Dermis lymphatic vessel endothelial cell (primary cell): ENCODE results near the gene CDH16. TPM values are rescaled to one million over a fixed set of nuclear protein-coding genes. Genes with fewer than 3 reads are reported as not detected.

Source experiments
- total RNA-seq: library from RNA; depleted of rRNA; stranded (reverse); fragments of >200 nt; gene quantifications from 2 replicates; pipeline ENCODE4 v1.2.1, GENCODE V29; 2014

Gene CDH16
- total RNA-seq = not detected in 2 replicates

GRCh38 chr16:66918803-66919568 lies at the start of gene CDH16:
Gene CDH16, minus strand, starts transcription at chr16:66918885. Its CDS starts 820 bp downstream, at chr16:66918065.

GRCh38 chr16:66961065-66961744 lies 42.5 kb upstream of the CDH16 start, which contains the start of gene CES3:
Gene CES3, plus strand, starts transcription at chr16:66961266. Its CDS starts 42 bp downstream, at chr16:66961308.

GRCh38 chr16:66935314-66936011 lies 16.8 kb upstream of the CDH16 start, which contains the start of gene CES2:
Gene CES2, plus strand, starts transcription at chr16:66935516. Its CDS starts 120 bp downstream, at chr16:66935636.

DNA sequence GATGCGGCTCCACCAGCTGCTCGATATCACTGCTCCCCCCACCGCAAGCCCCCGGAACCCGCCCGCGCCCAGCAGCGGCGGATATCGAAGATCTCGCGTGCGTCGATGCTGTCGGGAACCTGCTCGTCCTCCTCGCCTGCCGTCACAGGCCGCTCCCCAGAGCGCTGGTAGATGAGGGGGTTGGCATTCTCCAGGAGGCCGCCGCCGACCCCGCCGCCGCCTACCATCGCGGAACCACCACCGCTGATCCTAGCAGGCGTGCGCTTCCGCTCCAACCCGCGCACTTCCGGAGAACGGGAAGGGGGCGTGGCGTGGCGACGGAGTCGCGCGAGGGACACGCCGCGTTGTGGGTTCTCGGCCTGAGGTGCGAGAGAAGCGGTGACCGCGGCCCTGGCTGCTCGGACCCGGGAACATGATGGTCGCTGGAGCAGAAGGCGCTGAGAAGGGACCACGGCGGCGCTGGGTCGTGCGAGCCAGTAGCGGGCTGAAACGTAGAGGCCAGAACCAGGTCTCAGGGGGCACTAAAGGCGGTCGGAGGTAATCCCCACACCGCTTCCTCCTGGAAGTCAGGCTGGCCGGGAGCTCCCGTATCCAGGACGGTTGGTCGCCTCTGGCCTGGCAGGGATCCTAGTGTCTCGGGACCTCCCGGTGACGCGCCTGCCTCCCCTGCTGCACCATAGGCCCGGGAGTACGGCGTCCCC lies 15.6 kb upstream of the CDH16 start, which contains the start of gene CIAO2B:
CIAO2B (minus strand) TSS at position 265 of the 701 bp plus-strand sequence; CDS start at position 227, 38 bp downstream.

DNA sequence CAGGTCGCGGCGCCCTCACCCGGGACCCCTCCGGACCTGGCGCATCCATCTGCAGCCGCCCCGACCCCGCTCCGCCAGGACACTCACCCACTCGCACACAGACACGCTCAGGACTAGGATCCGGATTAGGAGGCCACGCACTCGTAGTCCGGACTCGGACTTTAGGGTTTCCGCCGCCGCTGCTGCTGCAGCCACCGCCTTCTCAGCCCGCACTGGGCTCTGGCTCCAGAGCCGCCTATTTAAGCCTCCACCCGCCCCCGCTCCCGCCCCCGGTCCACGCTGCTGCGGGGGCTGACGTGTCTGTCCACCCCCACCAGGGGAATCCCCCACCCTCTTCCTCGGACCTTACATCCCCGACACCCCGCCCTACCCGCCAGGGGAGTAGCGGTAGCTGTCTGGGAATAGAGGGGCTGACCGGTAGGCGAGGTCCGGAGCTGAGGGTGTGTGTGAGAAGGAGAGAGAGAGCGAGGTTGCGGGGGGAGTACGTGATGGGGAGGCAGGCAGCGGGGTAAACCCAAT lies 6.7 kb upstream of the CDH16 start, which contains the start of gene RRAD:
RRAD (minus strand) TSS at position 214 of the 519 bp plus-strand sequence. CDS start 356 bp downstream, outside the sequence.

DNA sequence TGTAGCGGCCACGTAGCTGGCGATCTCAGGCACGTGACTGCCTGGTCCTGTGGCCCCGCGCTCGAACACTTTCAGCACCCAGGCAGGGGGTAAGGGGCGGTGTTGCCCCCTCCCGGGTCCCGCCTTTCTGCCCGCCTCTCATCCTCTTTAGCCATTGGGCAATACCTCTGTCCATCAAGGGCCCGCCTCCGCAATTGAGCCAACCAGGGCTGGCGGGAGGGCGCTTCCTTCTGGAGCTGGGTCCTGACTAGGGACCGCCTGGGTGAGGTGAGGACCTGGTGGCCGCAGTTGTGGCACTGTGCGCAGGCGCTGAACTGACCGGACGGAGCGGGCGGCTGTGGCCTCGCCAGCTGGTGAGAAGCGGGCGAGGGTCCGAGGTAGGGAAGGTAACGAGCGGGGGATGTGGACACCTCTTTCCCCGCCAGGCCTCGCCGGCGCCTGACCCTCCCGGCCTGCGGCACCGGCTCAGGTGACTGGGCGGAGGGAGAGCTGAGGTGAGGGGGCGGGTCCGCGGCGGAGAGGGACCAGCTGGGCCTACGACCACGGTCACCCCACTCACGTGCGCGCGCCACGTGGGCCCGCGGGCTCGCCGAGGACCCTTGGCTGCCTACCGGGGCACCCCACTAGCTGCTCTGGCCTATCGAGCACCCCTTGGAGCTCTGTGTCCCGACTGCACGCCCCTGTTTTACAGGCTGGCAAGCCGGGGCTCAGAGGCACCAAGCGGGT lies 38.2 kb downstream of the CDH16 start, which contains the start of gene PDP2:
PDP2 (plus strand) TSS at position 228 of the 726 bp plus-strand sequence. CDS start 3,770 bp downstream, outside the sequence.

Other genes starting within 250 kb of the CDH16 start
- 9.8 and 10.0 TPM in 2 replicates for gene CMTM4, start 222.1 kb downstream of the CDH16 start, total RNA-seq
- gene DYNC1LI2, start 167.3 kb downstream of the CDH16 start, total RNA-seq = 118 and 132 TPM in 2 replicates
- under 0.01 and 0.09 TPM in 2 replicates for gene TERB1, start 117.3 kb downstream of the CDH16 start, total RNA-seq
- 37.6 and 50.2 TPM in 2 replicates for gene NAE1, start 87.9 kb downstream of the CDH16 start, total RNA-seq
- gene CA7, start 74.5 kb downstream of the CDH16 start, total RNA-seq = not detected in 2 replicates
- gene PDP2, start 38.4 kb downstream of the CDH16 start, total RNA-seq = 4.8 and 8.6 TPM in 2 replicates
- 0.22 and 0.43 TPM in 2 replicates for gene RRAD, start 6.7 kb upstream of the CDH16 start, total RNA-seq
- 126 and 151 TPM in 2 replicates for gene CIAO2B, start 15.5 kb upstream of the CDH16 start, total RNA-seq
- gene CES2, start 16.6 kb upstream of the CDH16 start, total RNA-seq = 13.8 and 15.1 TPM in 2 replicates
- under 0.01 TPM in 1 of 2 replicates, not detected in the other for gene CES3, start 42.4 kb upstream of the CDH16 start, total RNA-seq
- gene CES4A, start 69.7 kb upstream of the CDH16 start, total RNA-seq = 0.60 and 2.0 TPM in 2 replicates
- 47.6 and 71.9 TPM in 2 replicates for gene CBFB, start 110.3 kb upstream of the CDH16 start, total RNA-seq
- 10.0 and 11.8 TPM in 2 replicates for gene PHAF1, start 191.1 kb upstream of the CDH16 start, total RNA-seq
- gene B3GNT9, start 232.1 kb upstream of the CDH16 start, total RNA-seq = 4.0 and 8.0 TPM in 2 replicates
- gene TRADD, start 241.0 kb upstream of the CDH16 start, total RNA-seq = 14.0 and 20.4 TPM in 2 replicates
- 5.6 and 6.1 TPM in 2 replicates for gene FBXL8, start 241.1 kb upstream of the CDH16 start, total RNA-seq
- 0.54 and 1.1 TPM in 2 replicates for gene HSF4, start 245.9 kb upstream of the CDH16 start, total RNA-seq